LNCaP clone FGC (cell line): ENCODE data around the gene DNAJC13.
"Not testable (repeated sequence)": the region's sequence is repeated elsewhere in the genome, so short reads cannot be mapped to it uniquely, and the experiment has no call there.

Source experiments
- DNase-seq: peaks from one replicate; pipeline ENCODE4 v3.0.0-alpha.2; 2011; ENCODE audit warnings: low read depth
- H3K4me3 ChIP-seq: 2 replicates; pipeline ENCODE4 v1.5.1; 2011; ENCODE audit warnings: mild to moderate bottlenecking, low read depth, low read length, control low read depth
- TF ChIP-seq, protein P1 (sequence below): IDR thresholded peaks from 2 replicates; pipeline ENCODE4 v1.5.1; 2012; ENCODE audit warnings: mild to moderate bottlenecking; ENCODE audit not compliant: control insufficient read depth, insufficient read depth; ENCODE audit errors: extremely low read depth

Gene DNAJC13, protein sequence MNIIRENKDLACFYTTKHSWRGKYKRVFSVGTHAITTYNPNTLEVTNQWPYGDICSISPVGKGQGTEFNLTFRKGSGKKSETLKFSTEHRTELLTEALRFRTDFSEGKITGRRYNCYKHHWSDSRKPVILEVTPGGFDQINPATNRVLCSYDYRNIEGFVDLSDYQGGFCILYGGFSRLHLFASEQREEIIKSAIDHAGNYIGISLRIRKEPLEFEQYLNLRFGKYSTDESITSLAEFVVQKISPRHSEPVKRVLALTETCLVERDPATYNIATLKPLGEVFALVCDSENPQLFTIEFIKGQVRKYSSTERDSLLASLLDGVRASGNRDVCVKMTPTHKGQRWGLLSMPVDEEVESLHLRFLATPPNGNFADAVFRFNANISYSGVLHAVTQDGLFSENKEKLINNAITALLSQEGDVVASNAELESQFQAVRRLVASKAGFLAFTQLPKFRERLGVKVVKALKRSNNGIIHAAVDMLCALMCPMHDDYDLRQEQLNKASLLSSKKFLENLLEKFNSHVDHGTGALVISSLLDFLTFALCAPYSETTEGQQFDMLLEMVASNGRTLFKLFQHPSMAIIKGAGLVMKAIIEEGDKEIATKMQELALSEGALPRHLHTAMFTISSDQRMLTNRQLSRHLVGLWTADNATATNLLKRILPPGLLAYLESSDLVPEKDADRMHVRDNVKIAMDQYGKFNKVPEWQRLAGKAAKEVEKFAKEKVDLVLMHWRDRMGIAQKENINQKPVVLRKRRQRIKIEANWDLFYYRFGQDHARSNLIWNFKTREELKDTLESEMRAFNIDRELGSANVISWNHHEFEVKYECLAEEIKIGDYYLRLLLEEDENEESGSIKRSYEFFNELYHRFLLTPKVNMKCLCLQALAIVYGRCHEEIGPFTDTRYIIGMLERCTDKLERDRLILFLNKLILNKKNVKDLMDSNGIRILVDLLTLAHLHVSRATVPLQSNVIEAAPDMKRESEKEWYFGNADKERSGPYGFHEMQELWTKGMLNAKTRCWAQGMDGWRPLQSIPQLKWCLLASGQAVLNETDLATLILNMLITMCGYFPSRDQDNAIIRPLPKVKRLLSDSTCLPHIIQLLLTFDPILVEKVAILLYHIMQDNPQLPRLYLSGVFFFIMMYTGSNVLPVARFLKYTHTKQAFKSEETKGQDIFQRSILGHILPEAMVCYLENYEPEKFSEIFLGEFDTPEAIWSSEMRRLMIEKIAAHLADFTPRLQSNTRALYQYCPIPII (N-terminal part only)

DNA sequence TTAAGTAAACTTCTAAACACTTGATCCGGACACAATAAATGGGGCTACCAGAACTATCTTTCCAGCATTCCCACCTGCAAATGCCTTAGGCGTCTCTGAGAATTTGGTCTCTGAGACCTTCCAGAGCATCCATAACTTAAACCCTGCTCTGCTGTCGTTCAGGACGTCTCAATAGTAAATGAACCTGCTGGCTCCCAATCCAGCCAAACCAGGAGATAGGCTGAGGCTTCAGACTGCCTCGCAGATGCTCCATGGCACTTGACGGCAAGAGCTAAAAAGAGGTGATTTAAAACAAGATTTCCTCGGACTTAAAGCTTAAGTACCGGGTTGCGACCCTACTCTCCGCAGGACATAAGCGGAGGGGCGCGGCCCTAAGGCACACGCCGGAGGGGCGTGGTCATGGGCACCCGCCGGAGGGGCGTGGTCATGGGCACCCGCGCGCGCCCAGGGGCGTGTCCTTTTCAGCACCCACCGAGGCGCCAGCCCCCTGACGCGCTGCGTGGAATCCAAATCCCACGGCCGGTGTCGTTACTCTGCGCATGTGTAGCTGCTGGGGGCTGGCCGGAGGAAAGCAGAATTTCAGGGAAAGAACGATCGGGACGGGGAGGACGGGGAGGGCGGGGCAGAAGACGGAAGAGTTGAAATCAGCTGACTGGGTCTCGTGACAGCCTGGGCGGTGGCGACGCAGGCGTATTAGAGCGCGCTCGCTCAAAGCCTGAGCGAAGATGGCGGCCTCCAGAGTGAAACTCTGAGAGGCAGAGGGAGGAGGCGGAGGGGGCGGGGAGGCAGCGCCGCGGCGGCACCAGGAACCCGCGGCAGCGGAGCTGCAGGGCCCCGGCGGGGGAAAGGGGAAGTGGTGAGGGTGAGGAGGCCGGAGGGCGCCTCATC, at the start of gene DNAJC13:
DNAJC13 (plus strand) TSS at position 696 of the 888 bp plus-strand sequence. CDS start 17,049 bp downstream, outside the sequence.
- TF ChIP-seq, protein P1, sequence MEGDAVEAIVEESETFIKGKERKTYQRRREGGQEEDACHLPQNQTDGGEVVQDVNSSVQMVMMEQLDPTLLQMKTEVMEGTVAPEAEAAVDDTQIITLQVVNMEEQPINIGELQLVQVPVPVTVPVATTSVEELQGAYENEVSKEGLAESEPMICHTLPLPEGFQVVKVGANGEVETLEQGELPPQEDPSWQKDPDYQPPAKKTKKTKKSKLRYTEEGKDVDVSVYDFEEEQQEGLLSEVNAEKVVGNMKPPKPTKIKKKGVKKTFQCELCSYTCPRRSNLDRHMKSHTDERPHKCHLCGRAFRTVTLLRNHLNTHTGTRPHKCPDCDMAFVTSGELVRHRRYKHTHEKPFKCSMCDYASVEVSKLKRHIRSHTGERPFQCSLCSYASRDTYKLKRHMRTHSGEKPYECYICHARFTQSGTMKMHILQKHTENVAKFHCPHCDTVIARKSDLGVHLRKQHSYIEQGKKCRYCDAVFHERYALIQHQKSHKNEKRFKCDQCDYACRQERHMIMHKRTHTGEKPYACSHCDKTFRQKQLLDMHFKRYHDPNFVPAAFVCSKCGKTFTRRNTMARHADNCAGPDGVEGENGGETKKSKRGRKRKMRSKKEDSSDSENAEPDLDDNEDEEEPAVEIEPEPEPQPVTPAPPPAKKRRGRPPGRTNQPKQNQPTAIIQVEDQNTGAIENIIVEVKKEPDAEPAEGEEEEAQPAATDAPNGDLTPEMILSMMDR = no peak
- H3K4me3 ChIP-seq = peak within 1 kb of the TSS; percentile 100
- DNase-seq = peak; percentile 79

DNA sequence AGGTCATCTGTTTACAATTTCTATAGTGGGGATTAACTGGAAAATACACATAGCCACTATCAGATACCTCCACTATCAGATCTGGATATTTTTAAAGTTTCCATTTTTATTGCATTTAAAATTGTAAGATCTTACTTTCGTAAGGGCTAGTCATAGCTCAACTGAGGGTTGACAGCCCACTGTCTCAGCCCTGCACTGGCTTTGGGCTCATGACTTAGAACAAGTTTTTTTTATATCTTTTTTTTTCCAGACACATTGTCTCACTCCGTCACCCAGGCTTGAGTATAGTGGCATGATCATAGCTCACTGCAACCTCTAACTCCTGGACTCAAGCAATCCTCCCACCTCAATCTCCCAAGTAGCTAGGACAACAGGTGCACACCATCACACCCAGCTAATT, 48.8 kb upstream of the DNAJC13 start:
- TF ChIP-seq, protein P1 = no peak
- no peak for DNase-seq
- no peak overlapping the region for H3K4me3 ChIP-seq

DNA sequence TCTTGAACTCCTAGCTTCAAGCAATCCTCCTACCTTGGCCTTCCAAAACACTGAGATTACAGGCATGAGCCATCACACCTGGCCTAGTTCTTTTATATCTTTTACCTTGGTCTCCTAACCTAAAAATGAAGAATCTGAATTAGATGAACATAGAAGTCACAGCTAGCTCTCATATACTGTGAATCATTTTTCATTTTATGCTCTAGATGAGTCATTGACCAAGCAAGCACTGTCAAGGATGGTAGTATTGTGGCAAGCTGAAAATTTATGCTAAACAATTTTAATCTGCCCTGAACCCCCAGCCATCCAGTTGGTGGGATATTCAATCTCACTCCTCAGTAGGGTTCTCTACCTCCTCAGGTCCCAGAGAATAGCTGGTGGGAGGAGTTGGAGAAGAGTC, 48.3 kb upstream of the DNAJC13 start:
- no peak for DNase-seq
- TF ChIP-seq, protein P1 = no peak
- H3K4me3 ChIP-seq = no peak overlapping the region

DNA sequence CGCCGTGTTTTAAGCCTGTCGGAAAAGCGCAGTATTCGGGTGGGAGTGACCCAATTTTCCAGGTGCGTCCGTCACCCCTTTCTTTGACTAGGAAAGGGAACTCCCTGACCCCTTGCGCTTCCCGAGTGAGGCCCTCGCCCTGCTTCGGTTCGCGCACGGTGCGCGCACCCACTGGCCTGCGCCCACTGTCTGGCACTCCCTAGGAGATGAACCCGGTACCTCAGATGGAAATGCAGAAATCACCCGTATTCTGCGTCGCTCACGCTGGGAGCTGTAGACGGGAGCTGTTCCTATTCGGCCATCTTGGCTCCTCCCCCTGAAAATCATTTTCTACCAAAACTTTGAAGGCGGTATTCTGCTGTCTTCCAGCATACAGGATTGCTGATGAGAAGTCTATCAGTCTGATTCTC, 40.4 kb upstream of the DNAJC13 start:
- not testable (repeated sequence) for H3K4me3 ChIP-seq, DNase-seq

DNA sequence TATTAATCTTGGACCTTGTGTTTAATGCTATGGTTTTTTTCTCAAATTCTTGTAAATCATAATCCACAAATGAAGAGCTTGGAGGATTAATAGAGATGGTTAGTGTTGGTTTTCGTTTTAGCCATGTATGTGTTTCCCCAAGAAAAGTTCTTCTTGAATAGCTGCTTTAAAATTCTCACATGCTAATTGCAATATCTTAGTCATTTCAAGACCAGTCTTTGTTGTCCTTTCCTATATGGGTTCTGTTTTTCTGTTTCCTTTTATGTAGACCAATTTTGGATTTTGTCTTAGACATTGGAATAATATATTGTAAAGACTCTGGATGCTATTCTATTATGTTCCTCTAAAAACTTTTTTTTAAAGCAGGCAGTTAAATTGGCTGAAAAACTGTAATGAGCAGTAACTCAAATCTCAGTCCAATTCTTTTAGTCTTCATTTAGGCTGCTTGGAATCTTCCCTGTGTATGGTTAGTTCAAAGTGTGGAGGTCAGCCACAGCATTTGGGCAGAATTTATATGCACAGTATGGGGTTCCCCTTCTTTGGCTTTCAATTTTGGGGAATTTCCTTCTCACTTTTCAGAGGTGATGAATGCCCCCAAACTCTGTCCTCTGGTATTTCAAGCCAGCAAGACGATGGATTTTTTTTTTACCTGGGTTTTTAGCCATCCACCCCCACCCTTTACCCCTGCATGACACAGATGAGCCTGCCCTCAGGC, 39.1 kb upstream of the DNAJC13 start:
- no peak overlapping the region for H3K4me3 ChIP-seq
- TF ChIP-seq, protein P1 = no peak
- DNase-seq = no peak

DNA sequence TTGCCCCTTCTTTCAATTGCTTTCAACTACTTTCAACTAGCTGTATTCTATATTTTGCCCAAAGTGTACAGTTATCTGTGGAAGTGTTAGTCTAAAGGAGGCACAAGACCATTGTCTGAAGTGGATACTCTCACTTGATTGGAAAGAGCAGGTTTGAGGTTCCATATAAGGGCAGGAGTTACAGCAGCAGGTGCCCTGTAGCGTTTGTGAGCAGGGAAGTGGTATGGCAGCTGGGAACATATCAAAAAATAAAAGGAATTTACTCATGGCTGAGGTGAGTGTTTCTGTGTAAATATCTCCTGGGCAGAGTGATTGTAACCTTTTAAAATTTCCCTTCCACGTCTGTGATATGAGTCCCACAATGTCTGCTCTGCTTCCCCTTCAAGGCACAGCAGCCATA, 38.5 kb upstream of the DNAJC13 start:
- H3K4me3 ChIP-seq = no peak overlapping the region
- DNase-seq = no peak
- TF ChIP-seq, protein P1 = no peak
